Measurements from ENCODE around the gene INPP5D.

GRCh38 chr2:233017947-233018346 is 42.2 kb upstream of the INPP5D start:
- TF ChIP-seq CTCF (IDR thresholded peaks at IDR 0.05) (no peak), MAX (IDR thresholded peaks at IDR 0.05; ENCODE audit: low read depth) (no peak), EZH2phosphoT487 (IDR thresholded peaks at IDR 0.05; ENCODE audit: borderline replicate concordance, low read depth) (no peak), REST (IDR thresholded peaks at IDR 0.05; ENCODE audit: low read depth, low read length) (no peak), YY1 (IDR thresholded peaks at IDR 0.05; ENCODE audit: low read depth) (no peak), RAD21 (IDR thresholded peaks at IDR 0.05; ENCODE audit: low read length) (no peak), POLR2AphosphoS5 (IDR thresholded peaks at IDR 0.05; ENCODE audit: low read depth, low read length) (no peak), JUND (IDR thresholded peaks at IDR 0.05) (no peak)
